ENCODE data around the gene GALNT17. TPM values are rescaled to one million over a fixed set of nuclear protein-coding genes. Genes with fewer than 3 reads are reported as not detected.

GALNT17 gene
- total RNA-seq, 2 experiments from 2014 or later: not detected

DNA sequence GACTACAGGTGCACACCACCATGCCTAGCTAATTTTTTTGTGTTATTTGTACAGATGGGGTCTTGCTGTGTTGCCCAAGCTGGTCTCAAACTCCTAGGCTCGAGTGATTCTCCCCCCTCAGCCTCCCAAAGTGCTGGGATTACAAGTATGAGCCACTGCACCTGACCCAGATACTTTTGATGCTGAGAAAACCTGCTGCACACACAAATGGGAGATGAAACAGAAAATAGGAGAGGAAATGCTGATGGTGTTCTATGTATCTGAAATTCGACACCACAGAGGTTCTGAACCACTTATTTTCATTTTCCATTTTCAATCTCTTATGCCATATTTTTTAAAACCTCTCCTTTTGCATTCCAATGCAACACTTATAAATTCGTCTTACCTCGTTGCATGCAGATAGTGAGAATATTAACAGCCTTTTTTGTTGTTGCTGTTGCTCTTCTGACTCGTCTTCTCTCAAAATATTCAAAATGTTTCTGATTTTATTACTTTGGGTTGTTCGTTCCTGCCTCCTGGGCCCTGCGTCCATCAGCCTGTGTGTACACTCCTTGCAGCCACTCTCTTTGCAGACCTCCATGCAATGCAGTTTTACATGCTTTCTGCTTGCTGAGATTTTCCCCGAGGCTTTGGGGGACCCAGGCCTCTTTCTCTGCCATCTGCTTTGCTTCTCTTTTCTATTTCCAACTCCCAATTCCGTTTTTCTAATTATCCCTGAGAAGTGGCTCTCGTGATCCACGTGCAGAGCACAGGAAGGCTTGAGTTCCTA is 556.1 kb downstream of the GALNT17 start:
- peaks cover 11% of the 10 kb centered on the region for H3K9me3 Mint-ChIP-seq
- H3K27ac Mint-ChIP-seq: no peak overlapping the region
- intact Hi-C loops (cut with micrococcal nuclease): no loop called here
- H3K36me3 Mint-ChIP-seq: no peaks in the 10 kb centered on the region
- ChIA-PET CTCF (no interaction called here), POLR2A (no interaction called here)
- H3K27me3 Mint-ChIP-seq: no peaks in the 10 kb centered on the region
- H3K4me3 Mint-ChIP-seq: no peak overlapping the region
- H3K4me1 Mint-ChIP-seq (ENCODE audit: low read depth): no peaks in the 10 kb centered on the region
- no peak for DNase-seq

DNA sequence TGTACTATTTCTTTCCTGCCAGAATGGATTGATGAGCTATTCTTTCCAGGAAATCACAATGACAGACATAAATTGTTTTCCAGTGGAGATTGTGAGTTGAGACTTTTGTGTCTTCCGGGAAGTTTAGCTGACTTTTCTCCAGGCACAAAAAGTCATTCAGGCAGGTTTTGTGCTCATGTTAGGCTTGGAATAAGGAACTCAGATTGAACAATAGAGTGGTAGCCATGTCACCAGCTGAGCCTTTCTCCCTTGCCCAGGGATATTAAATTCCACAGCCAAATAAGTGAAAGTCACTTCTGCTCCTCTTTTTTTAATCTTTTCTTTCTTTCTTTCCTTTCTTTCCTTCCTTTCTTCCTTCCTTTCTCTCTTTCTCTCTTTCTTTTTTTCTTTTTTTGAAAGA is 559.6 kb downstream of the GALNT17 start:
- Mint-ChIP-seq H3K36me3 (no peaks in the 10 kb centered on the region), H3K27ac (no peak overlapping the region)
- POLR2A ChIA-PET: no interaction called here

DNA sequence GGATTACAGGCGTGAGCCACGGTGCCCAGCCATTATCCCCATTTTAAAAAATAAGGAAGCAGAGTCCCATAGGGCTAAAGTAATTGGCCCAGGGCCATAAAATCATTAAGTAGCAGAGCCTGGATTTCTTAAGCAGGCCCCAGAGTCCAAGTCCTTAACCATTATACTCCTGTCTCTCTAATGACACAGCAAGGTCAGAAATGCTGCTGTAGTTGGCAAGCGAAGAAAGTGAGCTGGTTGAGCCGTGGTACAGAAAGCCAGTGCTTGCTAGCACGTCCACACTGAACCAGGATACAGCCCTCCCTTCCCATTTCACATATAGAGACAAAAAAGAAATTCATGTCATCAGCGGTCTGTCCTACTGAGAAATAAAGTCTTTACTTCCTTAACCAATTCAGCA is 562.7 kb downstream of the GALNT17 start:
- Mint-ChIP-seq H3K4me3 (no peak overlapping the region), H3K27ac (no peak overlapping the region), H3K9me3 (peaks cover 20% of the 10 kb centered on the region), H3K4me1 (ENCODE audit: low read depth) (no peaks in the 10 kb centered on the region), H3K36me3 (no peaks in the 10 kb centered on the region), H3K27me3 (no peaks in the 10 kb centered on the region)
- intact Hi-C loops (cut with micrococcal nuclease): no loop called here
- no peak for DNase-seq
- POLR2A ChIA-PET: no interaction called here
- CTCF ChIA-PET: no interaction called here

More for the DNA sequence above, 559.6 kb downstream of the GALNT17 start:
- intact Hi-C loops (cut with micrococcal nuclease): no loop called here
- Mint-ChIP-seq H3K27me3 (no peaks in the 10 kb centered on the region), H3K4me3 (no peak overlapping the region), H3K9me3 (peaks cover 16% of the 10 kb centered on the region), H3K4me1 (ENCODE audit: low read depth) (no peaks in the 10 kb centered on the region)
- DNase-seq: no peak
- CTCF ChIA-PET: no interaction called here

DNA sequence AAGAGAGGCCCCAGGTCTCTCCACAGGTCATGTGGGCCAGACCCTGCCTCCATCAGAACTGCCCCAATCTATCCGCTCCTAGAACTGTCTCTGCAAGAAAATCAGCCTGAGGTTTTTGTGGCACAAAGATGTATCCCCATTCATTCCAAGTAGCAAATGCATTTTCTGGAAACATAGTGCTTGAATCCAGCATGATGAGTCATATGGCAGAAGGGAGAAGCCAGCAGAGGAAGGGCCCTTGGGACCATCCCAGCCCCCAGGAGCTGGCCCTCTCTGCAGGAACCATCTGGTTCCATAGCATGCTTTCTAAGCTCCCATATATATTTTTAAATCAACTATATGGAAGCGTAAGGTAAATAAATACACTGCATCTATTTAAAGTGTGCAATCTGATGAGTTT is 563.2 kb downstream of the GALNT17 start:
- intact Hi-C loops (cut with micrococcal nuclease): no loop called here
- ChIA-PET CTCF (no interaction called here), POLR2A (no interaction called here)
- Mint-ChIP-seq H3K27me3 (no peaks in the 10 kb centered on the region), H3K4me1 (ENCODE audit: low read depth) (no peaks in the 10 kb centered on the region), H3K27ac (no peak overlapping the region), H3K36me3 (no peaks in the 10 kb centered on the region), H3K4me3 (no peak overlapping the region), H3K9me3 (peaks cover 19% of the 10 kb centered on the region)
- DNase-seq: no peak

DNA sequence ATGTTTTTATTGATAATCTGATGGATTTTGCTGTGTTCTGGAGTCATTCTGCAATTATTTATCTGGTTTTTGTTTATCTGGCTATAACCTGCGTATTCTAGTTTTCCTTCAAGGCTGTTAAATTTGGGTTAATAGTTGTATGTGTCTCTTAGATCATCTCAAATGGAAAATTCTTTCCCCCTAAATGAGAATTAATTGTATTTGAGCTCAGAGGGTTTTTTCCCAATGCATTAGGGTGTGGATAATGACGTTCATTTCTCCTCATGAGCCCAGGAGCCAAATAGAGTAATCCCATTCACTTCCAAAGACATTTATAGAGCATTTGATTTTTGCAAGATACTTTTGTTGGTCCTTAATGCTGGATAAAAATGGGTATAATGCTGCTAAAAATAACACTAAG is 564.6 kb downstream of the GALNT17 start:
- Mint-ChIP-seq H3K36me3 (no peaks in the 10 kb centered on the region), H3K27ac (no peak overlapping the region), H3K27me3 (no peaks in the 10 kb centered on the region), H3K4me3 (no peak overlapping the region), H3K9me3 (peaks cover 15% of the 10 kb centered on the region), H3K4me1 (ENCODE audit: low read depth) (no peaks in the 10 kb centered on the region)
- ChIA-PET CTCF (no interaction called here), POLR2A (no interaction called here)
- no peak for DNase-seq
- intact Hi-C loops (cut with micrococcal nuclease): no loop called here

DNA sequence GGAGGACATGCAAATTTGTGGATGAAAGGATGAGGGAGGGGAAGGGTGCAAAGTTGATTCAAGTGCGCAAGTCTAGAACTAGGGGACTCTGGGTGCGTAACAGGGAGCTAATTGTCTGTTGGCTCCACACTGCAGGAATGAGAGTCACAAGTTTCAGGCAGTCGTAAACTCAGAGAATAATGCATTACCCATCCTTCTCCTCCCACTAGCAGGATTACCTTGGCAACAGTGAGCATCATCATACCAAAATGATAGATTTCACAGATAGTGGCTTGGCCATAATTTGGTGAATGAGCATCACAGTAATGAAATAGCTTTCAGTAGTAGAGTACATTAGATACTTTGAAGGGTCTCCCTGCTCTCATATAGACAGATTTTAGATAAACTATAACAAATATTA is 565.5 kb downstream of the GALNT17 start:
- POLR2A ChIA-PET: no interaction called here
- Mint-ChIP-seq H3K9me3 (peaks cover 15% of the 10 kb centered on the region), H3K4me3 (no peak overlapping the region), H3K27me3 (no peaks in the 10 kb centered on the region), H3K36me3 (no peaks in the 10 kb centered on the region), H3K4me1 (ENCODE audit: low read depth) (no peaks in the 10 kb centered on the region), H3K27ac (no peak overlapping the region)
- CTCF ChIA-PET: no interaction called here
- DNase-seq: no peak
- intact Hi-C loops (cut with micrococcal nuclease): no loop called here

DNA sequence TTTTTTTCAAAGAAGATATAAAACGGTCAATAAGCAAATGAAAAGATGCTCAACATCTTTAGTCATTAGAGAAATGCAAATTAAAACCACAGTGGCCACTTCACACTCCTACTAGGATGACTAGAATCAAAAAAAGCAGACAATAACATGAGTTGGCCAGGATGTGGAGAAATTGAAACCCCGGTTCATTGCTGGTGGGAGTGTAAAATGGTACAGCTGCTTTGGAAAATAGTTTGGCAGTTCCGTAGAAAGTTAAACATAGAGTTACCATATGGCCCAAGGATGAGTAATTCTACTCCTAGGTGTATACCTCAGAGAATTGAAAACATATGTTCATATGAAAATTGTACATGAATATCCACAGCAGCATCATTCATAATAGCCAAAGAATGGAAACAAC is 573.3 kb downstream of the GALNT17 start:
- CTCF ChIA-PET: no interaction called here
- Mint-ChIP-seq H3K36me3 (no peaks in the 10 kb centered on the region), H3K27me3 (peaks cover 1% of the 10 kb centered on the region), H3K4me3 (no peak overlapping the region), H3K27ac (no peak overlapping the region), H3K9me3 (peaks cover 15% of the 10 kb centered on the region), H3K4me1 (ENCODE audit: low read depth) (no peaks in the 10 kb centered on the region)
- intact Hi-C loops (cut with micrococcal nuclease): no loop called here
- POLR2A ChIA-PET: no interaction called here
- no peak for DNase-seq

DNA sequence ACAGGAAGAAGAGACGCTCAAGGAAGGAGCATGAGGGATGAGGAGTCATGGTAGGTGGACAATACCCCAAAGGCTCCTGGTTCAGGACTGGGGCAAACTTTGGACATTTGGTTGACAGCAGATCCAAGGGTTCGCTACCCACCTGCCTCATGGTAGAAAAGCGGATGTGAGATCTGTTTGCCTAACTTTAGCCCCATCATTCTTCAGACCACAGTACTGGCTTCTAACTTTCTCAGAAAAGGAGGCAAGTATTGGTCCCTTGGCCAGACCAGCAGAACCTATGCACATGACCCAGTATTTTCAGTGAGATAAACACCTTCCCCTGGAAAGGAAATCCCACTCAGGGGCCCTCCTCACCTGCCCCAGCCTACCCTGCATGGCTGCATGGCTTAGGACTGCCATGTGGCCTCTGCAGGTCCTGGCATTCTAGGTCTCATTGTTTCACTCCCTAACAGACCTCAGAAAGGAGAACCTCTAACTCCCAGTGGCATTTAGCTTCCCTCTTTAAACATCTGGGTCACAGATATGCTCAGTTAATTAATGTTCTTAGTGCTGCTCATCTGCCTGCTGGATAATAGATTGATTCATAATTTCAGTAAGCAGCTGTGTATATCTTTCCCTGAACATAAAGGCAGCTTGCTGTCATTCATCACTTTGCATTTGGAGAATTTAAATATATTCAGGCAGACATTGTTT is 574.1 kb downstream of the GALNT17 start:
- Mint-ChIP-seq H3K4me3 (no peak overlapping the region), H3K9me3 (peaks cover 15% of the 10 kb centered on the region), H3K36me3 (no peaks in the 10 kb centered on the region), H3K27ac (no peak overlapping the region), H3K4me1 (ENCODE audit: low read depth) (no peaks in the 10 kb centered on the region), H3K27me3 (peaks cover 1% of the 10 kb centered on the region)
- ChIA-PET CTCF (no interaction called here), POLR2A (no interaction called here)
- intact Hi-C loops (cut with micrococcal nuclease): no loop called here
- no peak for DNase-seq

DNA sequence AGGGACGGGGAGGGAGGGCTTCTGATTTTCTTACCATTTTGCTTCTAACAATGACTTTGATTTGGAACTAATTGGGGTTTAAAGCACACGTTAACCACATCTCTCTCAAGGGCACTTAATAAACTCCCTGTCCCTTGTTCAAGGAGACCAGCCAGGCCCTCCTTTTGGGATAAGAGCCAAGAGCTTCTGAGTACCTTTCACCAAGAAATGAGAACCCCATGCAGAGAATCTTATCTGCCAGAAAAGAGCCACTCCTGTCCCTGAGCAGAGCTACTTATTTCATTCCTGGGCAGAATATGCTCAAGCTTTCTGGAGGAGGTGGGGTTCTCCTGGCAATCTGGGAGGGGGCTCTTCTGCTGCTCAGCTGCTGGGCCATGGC is 574.6 kb downstream of the GALNT17 start:
- CTCF ChIA-PET: no interaction called here
- POLR2A ChIA-PET: no interaction called here
- Mint-ChIP-seq H3K27me3 (peaks cover 1% of the 10 kb centered on the region), H3K36me3 (no peaks in the 10 kb centered on the region), H3K4me1 (ENCODE audit: low read depth) (no peaks in the 10 kb centered on the region), H3K9me3 (peaks cover 15% of the 10 kb centered on the region), H3K27ac (no peak overlapping the region), H3K4me3 (no peak overlapping the region)
- intact Hi-C loops (cut with micrococcal nuclease): no loop called here
- no peak for DNase-seq

DNA sequence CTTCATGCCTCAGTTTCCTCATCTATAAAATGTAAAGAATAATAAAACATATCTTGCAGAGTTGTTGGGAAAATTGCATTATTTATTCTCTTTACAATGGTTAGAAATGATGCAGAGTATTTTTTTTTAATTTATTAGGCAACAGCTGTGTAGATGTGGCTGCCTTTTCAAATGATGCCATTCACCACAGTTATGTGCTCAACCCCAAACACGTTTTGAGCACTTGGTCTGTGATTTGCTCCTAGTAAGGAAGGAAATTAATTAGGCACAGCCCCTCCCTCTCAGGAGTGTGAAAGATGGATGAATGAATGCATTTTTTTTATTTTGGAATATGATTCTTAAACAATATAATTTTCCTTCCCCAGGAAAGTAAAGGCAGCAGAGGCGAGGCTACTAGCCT is 575.1 kb downstream of the GALNT17 start:
- Mint-ChIP-seq H3K27ac (no peak overlapping the region), H3K4me3 (no peak overlapping the region), H3K9me3 (peaks cover 15% of the 10 kb centered on the region), H3K4me1 (ENCODE audit: low read depth) (no peaks in the 10 kb centered on the region), H3K36me3 (no peaks in the 10 kb centered on the region), H3K27me3 (peaks cover 1% of the 10 kb centered on the region)
- ChIA-PET POLR2A (no interaction called here), CTCF (no interaction called here)
- intact Hi-C loops (cut with micrococcal nuclease): no loop called here
- DNase-seq: no peak

DNA sequence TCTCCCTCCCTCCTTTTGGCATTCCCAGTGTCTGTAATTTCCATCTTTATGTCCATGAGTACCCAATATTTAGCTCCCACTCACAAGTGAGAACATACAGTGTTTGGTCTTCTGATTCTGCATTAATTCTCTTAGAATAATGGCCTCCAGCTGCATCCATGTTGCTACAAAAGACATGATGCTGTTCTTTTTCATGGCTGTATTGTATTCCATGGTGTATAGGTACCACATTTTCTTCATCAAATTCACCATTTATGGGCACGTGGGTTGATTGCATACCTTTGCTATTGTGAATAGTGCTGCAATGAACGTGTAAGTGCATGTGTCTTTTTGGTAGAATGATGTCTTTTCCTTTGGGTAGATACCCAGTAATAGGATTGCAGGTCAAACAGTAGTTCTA is 576.8 kb downstream of the GALNT17 start:
- POLR2A ChIA-PET: no interaction called here
- Mint-ChIP-seq H3K4me1 (ENCODE audit: low read depth) (no peaks in the 10 kb centered on the region), H3K27ac (no peak overlapping the region), H3K27me3 (peaks cover 1% of the 10 kb centered on the region), H3K4me3 (no peak overlapping the region), H3K9me3 (peaks cover 16% of the 10 kb centered on the region), H3K36me3 (no peaks in the 10 kb centered on the region)
- intact Hi-C loops (cut with micrococcal nuclease): no loop called here
- DNase-seq: no peak
- CTCF ChIA-PET: no interaction called here

DNA sequence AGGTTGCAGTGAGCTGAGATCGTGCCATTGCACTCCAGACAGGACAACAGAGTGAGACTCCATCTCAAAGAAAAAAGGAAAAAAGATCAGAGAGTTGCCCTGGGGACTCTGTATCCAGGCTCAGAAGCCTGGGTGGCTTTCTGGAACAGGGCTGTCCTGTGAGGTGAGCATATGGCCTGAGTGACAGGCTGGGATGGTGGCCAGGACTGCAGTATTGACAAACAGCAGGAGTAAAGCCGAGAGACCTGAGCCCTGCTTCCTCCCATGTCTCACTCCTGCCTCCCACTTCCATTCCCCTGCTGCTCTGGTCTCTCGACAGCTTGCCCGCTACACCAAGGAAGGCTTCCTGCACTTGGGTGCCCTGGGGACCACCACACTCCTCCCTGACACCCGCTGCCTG is 578.5 kb downstream of the GALNT17 start:
- intact Hi-C loops (cut with micrococcal nuclease): no loop called here
- DNase-seq: no peak
- peaks cover 1% of the 10 kb centered on the region for H3K27me3 Mint-ChIP-seq
- no peaks in the 10 kb centered on the region for H3K4me1 Mint-ChIP-seq (ENCODE audit: low read depth)
- peaks cover 16% of the 10 kb centered on the region for H3K9me3 Mint-ChIP-seq
- ChIA-PET CTCF (no interaction called here), POLR2A (no interaction called here)
- H3K4me3 Mint-ChIP-seq: no peak overlapping the region
- H3K36me3 Mint-ChIP-seq: no peaks in the 10 kb centered on the region
- H3K27ac Mint-ChIP-seq: no peak overlapping the region

DNA sequence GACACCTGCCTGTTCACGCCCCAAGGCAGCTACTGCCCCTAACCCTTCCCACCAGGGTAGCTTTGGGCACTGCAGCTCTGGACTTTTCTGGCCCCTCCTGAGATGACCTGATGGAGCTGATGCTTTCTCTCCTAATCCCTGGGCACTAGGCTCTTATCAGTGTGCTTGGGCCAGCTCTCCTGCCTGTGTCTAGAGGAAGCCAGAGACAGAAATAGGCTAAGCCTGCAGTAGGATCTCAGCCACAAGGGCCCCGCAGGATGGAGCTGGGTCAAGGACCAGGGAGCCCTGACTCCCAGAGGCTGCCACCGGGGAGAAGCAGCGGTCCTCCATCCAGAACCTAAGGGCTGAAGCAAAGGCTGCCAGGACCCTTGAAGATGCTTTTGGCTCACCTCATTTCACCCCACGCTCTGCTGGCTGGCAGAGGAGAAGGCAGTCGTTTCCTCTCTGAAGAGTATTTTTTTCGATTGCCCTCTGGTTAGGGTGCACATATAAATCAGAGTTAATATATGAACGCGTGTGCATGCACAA is 580.8 kb downstream of the GALNT17 start:
- Mint-ChIP-seq H3K4me3 (no peak overlapping the region), H3K36me3 (no peaks in the 10 kb centered on the region), H3K4me1 (ENCODE audit: low read depth) (no peaks in the 10 kb centered on the region), H3K27ac (no peak overlapping the region), H3K27me3 (peaks cover 1% of the 10 kb centered on the region), H3K9me3 (peaks cover 13% of the 10 kb centered on the region)
- ChIA-PET CTCF (no interaction called here), POLR2A (no interaction called here)
- intact Hi-C loops (cut with micrococcal nuclease): no loop called here
- DNase-seq: no peak
